Measurements from ENCODE around the gene MTA3.

DNA sequence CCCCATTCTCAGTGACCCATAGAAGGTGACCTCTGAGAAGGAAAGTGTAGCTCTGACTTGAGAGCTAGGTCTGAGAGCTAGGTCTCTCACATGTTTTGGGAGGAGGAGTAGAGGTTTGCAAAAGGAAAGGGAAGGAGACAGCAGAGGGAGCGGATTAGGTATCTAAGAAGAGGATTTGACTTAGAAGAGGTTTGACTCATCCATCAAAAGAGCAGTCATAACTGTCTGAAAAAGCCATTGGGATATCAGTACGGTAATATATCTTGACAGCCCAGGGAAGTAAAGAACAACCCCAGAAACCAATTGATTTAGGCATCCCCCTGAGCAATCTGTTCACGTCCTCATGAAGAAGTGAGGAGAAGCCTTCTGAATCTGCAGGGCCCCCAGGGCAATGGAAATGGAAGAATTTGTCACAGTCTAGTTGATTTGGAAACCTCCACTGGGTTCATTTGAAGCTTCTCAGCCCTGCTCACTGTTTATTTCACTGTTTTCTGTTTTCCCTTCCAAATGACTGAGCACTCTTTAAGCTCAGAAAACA lies 176.2 kb downstream of the MTA3 start:
- TF ChIP-seq EZH2 (IDR thresholded peaks at IDR 0.05; ENCODE audit: low read length, missing control alignments), result no peak
- TF ChIP-seq, protein P1, sequence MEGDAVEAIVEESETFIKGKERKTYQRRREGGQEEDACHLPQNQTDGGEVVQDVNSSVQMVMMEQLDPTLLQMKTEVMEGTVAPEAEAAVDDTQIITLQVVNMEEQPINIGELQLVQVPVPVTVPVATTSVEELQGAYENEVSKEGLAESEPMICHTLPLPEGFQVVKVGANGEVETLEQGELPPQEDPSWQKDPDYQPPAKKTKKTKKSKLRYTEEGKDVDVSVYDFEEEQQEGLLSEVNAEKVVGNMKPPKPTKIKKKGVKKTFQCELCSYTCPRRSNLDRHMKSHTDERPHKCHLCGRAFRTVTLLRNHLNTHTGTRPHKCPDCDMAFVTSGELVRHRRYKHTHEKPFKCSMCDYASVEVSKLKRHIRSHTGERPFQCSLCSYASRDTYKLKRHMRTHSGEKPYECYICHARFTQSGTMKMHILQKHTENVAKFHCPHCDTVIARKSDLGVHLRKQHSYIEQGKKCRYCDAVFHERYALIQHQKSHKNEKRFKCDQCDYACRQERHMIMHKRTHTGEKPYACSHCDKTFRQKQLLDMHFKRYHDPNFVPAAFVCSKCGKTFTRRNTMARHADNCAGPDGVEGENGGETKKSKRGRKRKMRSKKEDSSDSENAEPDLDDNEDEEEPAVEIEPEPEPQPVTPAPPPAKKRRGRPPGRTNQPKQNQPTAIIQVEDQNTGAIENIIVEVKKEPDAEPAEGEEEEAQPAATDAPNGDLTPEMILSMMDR (conservative IDR thresholded peaks at IDR 0.05 in 1 of 2, IDR thresholded peaks at IDR 0.05 in 1 of 2; ENCODE audit: low read depth in 1 of 2, low read length in 2 of 2), result no peak

Measured in fibroblast of lung (primary cell).